ENCODE results near the gene ZFYVE28. TPM values are rescaled to one million over a fixed set of nuclear protein-coding genes. Genes with fewer than 3 reads are reported as not detected.

Gene ZFYVE28
- total and polyA plus RNA-seq, 8 donors = 2.2 to 12.4 (median 3.9) TPM

DNA sequence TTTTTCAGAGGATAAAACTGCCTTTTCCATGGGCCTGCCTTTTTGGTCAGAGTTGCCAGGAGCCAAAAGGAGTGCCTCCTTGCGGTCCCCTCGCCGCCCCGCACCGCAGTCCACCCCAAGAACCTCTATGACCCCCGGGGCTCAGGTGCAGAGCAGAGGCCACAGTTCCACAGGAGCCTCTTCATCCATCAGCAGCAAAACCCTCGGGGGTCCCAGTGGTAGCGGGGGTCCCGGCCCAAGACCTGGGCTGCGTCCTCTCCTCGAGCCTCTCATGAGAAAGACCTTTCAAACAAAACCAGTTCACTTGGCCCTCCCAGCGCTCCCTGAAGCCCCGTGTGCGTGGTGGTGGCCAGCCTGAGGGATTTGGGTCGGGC is 16.8 kb downstream of the ZFYVE28 start:
- Histone ChIP-seq H3K36me3 (no peaks in the 10 kb centered on the region), H3K9me3 (no peaks in the 10 kb centered on the region), H3K27ac (no peak overlapping the region), H3K27me3 (peaks cover 0 to 30% of the 10 kb centered on the region in 2 donors), H3K4me1 (peaks cover 5 to 17% of the 10 kb centered on the region in 2 donors), H3K4me3 (no peak overlapping the region)
- ATAC-seq (no peak), DNase-seq (peak in 1 of 4 donors; percentile 49)
- TF ChIP-seq, protein P1, sequence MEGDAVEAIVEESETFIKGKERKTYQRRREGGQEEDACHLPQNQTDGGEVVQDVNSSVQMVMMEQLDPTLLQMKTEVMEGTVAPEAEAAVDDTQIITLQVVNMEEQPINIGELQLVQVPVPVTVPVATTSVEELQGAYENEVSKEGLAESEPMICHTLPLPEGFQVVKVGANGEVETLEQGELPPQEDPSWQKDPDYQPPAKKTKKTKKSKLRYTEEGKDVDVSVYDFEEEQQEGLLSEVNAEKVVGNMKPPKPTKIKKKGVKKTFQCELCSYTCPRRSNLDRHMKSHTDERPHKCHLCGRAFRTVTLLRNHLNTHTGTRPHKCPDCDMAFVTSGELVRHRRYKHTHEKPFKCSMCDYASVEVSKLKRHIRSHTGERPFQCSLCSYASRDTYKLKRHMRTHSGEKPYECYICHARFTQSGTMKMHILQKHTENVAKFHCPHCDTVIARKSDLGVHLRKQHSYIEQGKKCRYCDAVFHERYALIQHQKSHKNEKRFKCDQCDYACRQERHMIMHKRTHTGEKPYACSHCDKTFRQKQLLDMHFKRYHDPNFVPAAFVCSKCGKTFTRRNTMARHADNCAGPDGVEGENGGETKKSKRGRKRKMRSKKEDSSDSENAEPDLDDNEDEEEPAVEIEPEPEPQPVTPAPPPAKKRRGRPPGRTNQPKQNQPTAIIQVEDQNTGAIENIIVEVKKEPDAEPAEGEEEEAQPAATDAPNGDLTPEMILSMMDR (IDR thresholded peaks at IDR 0.05) = no peak
- intact Hi-C loops (cut with DNase I) = no loop called here

DNA sequence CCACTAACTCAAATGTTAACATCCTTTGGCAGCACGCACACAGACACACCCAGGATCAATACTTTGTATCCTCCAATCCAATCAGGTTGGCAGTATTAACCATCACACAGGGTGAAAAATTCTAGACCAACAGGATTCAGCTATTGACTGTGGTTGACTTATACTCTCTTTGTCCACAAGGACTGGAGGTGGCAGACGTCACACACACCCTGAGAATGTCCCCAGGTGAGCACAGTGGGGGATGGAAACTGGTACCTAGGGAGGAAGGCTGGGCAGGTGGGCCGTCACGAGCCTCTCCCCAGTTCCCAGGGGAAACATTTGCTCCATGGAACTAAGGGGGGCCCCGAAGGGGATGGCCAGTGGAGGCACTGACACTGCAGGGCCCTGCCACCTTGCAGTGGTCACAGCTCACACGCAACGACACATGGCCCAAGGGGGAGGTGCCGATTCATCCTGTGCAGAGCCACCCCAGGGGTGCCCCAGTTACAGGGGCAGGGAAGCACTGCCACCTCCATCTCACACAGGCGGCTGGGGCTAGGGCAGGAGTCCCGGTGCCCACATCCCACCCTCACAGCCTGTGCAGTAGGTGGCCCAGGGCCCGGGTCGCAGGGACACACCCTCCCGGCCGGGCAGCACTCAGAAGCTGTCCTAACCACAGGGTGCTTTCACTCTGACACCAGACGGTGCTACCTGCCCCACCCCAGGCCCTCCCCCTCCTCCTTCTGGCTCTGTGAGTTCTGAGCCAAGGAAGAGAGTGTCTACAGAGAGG is 17.4 kb downstream of the ZFYVE28 start:
- H3K27ac ChIP-seq = no peak overlapping the region
- ATAC-seq = no peak
- TF ChIP-seq, protein P1 (IDR thresholded peaks at IDR 0.05) = no peak
- peaks cover 0 to 31% of the 10 kb centered on the region in 2 donors for H3K27me3 ChIP-seq
- no peaks in the 10 kb centered on the region for H3K36me3 ChIP-seq
- intact Hi-C loops (cut with DNase I) = no loop called here
- H3K9me3 ChIP-seq = no peaks in the 10 kb centered on the region
- H3K4me1 ChIP-seq = peaks cover 5 to 17% of the 10 kb centered on the region in 2 donors
- DNase-seq = peak in 1 of 4 donors; percentile 70
- no peak overlapping the region for H3K4me3 ChIP-seq

DNA sequence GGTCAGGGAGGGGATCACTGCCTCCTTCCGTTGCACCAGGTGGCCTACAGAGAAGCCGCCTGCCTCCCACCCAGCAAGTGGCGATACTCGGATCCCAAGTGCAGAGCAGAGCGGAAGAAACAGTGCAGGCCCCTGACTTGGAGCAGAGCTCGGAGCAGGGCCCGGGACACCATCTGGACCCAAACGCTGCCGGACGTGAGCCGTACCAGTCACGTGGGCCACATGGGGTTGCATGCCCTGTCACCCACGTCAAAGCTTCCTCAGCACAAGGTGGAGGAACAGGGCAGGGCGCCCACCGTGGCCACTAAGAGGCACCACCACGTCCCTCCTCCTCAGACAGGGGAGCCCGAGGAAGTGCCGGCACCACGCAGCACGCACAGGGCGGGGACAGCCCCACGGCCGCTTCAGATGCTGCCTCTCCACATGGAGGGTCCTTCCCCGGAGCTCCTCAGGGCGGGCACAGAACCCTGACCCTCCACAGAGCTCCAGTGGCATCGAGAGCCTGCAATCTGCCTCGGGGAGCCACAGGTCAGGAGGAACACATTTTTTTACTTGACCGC is 18.7 kb downstream of the ZFYVE28 start:
- TF ChIP-seq, protein P1 (IDR thresholded peaks at IDR 0.05) = no peak
- Histone ChIP-seq H3K27me3 (peaks cover 0 to 31% of the 10 kb centered on the region in 2 donors), H3K9me3 (no peaks in the 10 kb centered on the region), H3K4me3 (no peak overlapping the region), H3K4me1 (peaks cover 5 to 17% of the 10 kb centered on the region in 2 donors), H3K36me3 (no peaks in the 10 kb centered on the region), H3K27ac (no peak overlapping the region)
- peak in 1 of 4 donors; percentile 42 for DNase-seq
- no peak for ATAC-seq
- intact Hi-C loops (cut with DNase I) = no loop called here

DNA sequence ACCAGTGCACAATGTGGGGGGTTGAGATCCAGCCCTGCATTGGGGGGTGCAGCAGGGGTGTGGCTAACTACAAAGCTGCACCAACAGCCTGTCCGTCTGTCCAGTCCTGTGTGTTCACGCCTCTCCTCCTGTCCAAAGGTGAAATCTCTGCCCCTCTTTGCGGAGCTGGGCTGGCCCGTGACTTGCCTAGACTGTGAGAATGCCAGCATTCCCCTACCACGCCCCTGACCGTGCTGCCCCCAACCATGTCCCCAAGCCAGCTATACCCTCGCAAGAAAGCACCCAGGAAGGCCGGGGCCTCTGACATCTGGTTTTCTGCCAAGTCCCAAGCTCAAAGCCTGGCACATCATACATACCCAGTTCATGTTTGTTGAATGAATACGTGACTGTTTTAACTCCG is 19.2 kb downstream of the ZFYVE28 start:
- intact Hi-C loops (cut with DNase I) = no loop called here
- no peaks in the 10 kb centered on the region for H3K9me3 ChIP-seq
- peaks cover 5 to 17% of the 10 kb centered on the region in 2 donors for H3K4me1 ChIP-seq
- H3K36me3 ChIP-seq = no peaks in the 10 kb centered on the region
- no peak overlapping the region for H3K27ac ChIP-seq
- no peak overlapping the region for H3K4me3 ChIP-seq
- ATAC-seq (no peak), DNase-seq (peak in 1 of 4 donors; percentile 51)
- TF ChIP-seq, protein P1 (IDR thresholded peaks at IDR 0.05) = no peak
- H3K27me3 ChIP-seq = peaks cover 0 to 32% of the 10 kb centered on the region in 2 donors

DNA sequence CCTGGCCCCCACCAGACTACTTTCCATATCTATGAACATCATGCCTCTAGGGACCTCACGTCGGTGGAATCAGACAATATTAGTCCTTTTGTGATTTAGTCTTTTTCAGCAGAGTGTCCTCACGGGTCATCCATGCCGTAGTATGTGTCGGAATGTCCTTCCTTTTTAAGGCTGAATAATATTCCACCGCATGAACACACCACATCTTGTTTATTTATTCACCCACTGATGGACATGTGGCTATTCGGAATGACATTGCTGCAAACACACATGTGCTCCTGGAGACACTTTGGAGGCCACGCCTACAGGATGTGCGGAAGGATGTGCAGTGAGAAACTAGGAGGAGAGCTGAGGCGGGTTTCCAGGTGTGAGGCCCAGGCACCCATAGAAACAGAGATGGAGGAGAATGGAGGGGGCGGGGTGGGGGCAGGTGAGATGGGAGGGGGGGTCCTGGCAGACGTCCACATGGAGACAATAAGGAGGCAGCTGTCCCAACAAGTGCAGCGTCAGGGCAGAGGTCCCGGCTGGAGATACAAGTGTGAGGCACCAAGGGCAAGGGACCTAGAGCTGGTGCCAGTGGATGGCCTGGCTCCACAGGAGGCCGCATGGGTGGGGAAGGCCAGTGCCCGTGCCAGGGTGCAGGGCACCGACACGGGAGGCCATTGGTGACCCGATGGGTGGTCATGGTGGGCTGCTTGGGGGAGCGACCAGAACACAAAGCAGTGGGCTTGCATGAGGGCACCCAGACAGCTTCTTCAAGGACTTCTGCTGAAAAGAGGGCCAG is 20.7 kb downstream of the ZFYVE28 start:
- no peak overlapping the region for H3K27ac ChIP-seq
- H3K9me3 ChIP-seq = no peaks in the 10 kb centered on the region
- TF ChIP-seq, protein P1 (IDR thresholded peaks at IDR 0.05) = no peak
- peaks cover 0 to 41% of the 10 kb centered on the region in 2 donors for H3K27me3 ChIP-seq
- DNase-seq = no peak
- no peaks in the 10 kb centered on the region for H3K36me3 ChIP-seq
- intact Hi-C loops (cut with DNase I) = no loop called here
- peaks cover 10 to 20% of the 10 kb centered on the region in 2 donors for H3K4me1 ChIP-seq
- H3K4me3 ChIP-seq = no peak overlapping the region
- ATAC-seq = no peak
